HG03097 (cell line): ENCODE results near the gene ABTB2.

Experiments
- ATAC-seq: cut with Tn5 transposase; IDR thresholded peaks from one replicate; pipeline ENCODE4 v1.9.1; 2021; ENCODE audit not compliant: unreplicated experiment, low FRiP score

The ABTB2 gene

DNA sequence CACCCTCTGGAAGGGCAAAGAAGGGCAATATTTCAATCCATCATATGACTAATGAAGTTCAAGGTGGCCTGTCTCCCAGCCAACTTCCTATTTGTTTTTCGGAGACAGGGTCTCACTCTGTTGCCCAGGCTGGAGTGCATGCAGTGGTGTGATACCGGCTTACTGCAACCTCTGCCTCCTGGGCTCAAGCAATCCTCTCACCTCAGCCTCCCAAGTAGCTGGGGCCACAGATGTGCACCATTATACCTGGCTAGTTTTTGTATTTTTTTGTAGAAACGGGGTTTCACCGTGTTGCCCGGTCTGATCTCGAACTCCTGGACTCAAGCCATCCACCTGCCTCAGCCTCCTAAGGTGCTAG is 13.4 kb downstream of the ABTB2 start:
- no peak for ATAC-seq

DNA sequence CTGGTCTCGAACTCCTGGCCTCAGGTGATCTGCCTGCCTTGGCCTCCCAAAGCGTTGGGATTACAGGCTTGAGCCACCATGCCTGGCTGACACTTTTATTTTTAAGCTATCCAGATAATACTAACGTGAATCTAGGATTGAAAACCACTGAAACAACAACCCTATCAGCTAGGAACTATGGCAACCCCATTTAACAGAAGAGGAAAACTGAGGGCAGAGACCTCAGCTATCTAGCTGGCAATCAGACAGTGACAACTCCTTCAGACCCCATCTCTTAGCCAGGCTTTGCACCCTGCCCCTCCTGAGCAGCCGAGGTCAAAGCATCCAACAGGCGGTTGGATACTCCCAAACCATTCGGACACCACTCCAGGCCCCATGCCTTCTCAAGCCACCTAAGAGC is 14.1 kb downstream of the ABTB2 start:
- no peak for ATAC-seq

DNA sequence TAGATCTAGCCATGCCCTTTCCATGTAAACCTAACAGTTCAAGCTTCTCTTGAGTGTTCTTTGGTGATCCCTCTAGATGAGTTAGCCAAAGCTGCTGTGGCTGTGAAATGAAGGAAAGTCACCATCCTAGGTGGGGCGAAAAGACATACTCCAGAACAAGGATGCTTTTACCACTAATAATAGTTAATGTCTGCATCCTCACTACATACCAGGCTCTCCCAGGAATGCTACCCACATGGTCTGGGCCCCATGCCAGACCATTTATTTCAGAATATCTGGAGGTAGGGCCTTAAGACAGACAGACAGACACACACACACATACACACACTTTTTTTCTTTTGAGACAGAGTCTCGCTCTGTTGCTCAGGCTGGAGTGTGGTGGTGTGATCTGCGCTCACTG is 14.7 kb downstream of the ABTB2 start:
- no peak for ATAC-seq

DNA sequence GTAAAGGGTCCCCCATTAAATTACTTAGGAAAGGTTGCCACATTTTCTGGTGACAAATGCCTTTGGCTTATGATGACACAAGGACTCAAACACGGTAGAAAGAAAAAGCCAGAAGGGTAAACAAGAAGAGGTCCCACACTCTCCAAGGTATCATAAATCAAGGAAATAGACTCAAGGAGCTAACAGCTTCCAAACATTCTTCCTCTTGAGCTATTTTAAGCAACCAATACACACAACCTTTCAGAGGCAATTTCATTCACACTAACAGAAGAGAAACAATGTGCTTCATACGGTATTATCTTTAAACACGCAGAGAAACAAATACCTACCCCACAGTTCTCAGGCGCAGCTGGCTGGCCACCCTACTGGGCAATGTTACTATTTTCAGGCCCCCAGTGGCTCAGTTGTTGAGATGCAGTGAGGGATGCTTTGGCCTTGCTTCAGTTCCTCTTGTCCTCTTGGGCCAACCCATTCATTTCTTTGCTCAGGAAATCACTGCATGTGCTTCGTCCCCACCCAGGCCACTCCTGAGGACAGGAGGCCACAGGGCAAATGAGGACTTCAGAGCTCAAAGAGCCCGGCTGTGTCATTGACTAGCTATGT is 15.8 kb downstream of the ABTB2 start:
- ATAC-seq: no peak

DNA sequence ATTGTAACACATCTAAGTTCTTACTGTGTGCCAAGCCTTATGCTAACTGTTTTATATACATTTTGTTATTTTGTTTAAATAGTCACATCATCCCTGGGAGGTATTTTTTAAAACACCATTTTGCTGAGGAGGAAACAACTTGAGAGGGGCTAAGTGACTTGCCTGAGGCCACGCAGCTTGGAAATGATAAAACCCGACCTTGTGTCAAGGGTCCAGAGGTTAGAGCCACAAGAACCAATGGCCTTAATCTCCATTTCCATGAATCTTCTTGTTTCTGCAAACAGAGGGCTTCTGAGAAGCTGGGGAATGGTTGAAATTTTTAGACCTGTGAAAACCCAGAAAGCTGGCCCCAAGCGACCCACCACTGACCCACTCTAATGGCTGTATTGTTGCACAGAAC is 16.7 kb downstream of the ABTB2 start:
- ATAC-seq: no peak

DNA sequence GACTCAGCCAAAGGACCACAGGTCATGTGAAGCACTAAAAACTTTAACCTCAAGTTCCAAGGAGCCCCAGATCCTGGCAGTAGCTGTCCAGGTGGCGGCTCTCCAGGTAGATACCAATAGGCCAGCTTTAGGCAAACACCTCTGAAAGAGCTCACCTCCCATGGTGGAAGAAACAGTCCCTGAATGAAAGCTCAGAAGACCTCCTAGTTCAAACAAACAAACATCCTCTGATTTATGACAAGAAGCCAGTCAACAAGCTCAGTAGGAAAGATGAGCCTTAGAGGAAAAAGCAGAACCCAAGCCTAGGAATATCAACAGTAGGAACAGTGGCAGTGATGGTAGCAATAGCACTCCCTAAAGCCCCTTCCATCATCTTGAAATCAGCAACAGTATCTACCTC is 17.2 kb downstream of the ABTB2 start:
- no peak for ATAC-seq

DNA sequence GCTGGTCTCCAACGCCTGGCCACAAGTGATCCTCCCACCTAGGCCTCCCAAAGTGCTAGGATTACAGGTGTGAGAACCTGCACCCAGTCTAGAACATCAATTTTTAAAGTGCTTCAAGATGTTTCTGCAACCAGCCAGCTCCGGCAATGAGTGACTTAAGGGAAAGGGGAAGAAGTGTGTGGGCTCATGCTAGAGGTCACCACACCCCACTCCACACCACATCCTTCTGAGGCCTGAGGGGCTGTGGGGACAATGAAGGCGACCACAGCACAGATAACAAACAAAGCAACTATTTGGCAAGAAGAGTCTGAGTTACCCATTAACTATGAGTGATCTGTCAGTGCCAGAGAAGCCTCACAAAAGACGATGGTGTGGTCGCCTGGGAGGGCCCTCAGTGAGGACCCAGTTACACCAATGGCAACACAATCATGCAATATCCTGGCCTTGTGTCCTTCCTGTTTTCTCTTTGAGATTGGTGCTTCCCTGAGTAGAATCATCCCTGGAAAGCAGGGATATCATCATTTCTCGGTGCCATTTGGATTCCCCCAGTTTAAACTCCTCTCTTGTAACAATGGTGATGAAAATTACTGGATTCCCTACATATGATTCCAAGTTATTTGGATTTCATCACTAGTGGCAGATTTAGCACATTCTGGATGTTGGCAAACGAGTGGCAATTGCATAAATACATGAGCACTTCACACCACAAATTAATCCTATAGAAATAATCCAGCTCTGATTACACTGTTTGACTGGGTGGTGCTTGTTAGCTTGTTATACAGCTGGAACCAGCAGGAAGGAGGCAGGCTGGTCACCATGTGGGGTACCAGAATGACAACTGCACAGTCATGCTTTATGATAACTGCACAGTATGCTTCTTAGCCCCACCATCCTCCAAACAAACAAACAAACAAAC is 18.4 kb downstream of the ABTB2 start:
- ATAC-seq: peak; percentile 79

DNA sequence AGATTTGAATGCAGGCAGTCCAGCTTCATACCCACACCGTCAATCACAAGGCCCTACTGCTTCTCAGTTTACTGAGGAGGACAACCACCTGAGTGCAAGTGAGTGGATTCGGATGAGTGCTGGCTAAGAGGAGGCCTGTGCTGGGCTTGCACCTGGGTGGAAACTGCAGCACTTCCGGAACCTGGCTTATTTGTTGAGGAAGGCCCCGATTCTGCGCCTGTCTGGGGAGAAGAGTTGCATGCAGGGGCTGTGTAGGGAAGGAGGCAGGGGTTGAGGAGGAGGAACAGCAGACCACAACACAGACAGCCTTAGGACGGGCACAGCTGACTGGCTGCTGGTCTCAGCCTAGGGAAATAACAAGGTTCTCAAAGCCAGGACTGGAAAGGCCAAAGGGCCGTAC is 20.8 kb downstream of the ABTB2 start:
- no peak for ATAC-seq

DNA sequence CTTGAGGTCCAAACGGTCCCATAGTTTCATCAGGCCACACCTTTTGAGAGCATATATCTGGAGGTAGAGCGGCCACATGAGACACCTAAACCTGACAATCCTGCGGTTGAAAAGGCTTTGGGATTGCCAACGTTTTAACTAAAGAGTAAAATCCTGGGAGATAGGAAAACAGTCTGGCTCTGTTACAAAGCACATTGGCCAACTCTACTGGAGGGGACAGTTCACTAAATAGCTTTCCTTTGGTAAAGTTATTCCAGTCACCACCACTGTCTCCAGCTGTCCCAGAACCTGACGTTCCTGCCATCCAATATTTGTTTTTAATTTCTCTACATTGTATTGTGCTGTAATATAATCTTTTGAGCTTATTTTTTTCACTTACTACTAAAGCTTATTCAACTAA is 22.0 kb downstream of the ABTB2 start:
- no peak for ATAC-seq

DNA sequence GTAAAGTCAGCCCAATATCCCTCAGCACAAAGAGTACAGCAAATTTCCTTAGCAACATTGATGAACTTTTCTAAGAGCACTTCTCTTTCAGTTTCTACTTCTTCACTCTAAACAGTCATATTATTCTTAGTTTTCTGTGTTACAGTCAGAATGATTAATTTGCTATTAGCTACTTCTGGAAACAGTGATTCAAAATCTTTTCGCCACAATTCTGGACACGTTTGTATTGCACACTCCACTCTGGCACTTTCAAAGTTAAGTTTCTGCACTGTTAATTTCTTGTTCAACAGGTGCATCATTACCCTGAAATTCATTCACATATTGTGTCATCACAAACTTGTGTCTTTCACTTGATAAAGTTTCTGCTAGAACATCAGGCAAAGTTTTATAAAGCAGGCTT is 22.5 kb downstream of the ABTB2 start:
- ATAC-seq: no peak

DNA sequence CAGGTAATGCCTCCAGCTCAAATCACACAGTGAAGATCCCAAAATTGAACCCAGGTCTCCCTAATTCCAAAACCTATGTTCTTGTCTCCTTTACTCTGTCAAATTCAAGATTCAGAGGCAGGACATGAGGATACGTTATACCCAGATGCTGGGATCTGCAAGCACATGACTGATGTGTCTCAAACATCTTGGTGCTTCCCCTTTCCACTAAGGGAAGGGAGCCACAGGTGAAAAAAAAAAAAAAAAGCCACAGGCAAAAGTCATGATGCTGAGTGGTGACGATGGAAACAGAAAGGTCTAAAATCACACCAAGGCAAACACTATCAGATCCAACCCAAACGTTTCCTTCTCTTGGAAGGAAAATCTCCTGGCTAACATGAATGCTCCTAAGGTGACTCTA is 24.0 kb downstream of the ABTB2 start:
- ATAC-seq: no peak

DNA sequence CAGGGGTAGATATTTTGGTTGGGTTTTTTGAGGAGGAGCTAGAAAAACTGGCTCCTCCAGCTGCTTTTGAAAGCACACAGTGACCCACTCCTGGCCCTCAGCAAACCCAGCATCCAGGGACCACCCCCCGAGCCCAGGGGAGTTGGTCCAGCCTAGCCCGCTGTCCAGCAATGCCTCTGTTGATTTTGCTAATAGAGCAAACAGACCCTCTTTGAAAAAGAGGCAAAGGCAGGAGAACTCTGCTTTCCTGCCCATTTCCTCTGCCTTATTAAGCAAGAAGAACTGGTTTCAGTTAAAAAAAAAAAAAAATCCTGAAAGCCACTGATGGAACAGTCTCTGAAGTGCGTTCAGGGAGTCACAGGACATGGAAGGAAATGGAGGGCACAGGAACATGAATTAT is 25.3 kb downstream of the ABTB2 start:
- no peak for ATAC-seq

DNA sequence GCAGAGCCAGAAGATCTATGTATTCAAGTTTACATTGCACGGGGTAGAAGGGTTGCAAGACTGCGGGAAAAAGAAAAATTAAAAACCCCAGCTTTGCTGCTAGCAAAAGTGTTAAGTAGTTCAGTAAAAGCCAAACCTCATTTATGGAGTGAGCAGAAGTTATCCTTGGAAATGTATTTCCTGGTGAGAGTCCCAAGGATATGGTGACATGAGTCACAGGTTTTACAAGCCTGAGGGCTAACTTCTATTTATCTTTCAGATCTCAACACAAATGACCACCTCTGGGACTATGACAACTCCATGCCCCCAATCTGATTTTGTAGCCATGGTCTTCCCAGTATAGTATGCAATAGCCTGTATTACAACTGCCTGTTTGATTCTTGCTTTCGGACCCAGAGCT is 26.1 kb downstream of the ABTB2 start:
- ATAC-seq: no peak

DNA sequence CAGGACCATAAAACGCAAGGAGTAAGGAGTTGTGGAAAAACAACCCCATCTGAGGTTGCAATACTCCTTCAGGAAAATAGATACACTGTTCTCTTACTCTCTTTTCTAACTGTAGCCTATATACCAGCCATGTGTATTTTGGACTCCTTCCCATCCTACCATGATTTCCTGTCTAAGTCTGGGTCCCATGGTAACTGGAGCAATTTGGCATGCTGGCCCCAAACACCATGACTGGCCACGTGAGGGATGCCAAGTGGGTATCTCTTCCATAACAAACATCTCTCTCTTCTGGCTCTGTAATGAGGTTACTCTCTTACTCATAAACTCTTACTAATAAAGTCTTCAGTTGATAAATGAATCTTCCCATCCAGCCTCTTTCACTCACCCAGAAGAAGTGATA is 26.5 kb downstream of the ABTB2 start:
- no peak for ATAC-seq

DNA sequence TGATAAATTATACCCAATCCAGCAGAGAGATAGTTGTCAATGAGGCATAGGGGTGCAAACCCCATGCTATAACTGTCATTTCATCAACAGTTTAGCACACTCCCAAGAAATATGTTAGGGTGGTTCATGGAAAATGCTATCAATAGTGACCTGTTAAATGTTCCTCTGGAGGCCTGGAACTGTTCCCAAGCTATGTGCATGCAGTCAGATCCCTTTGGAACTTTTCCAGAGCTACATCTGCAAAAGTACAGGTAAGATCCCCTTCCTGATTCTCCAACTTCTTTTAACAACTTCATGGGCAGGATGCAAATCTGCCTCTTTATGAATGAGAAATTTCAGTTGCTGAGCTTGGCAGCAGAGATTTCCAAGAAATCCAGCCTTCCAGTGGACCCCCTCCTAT is 27.2 kb downstream of the ABTB2 start:
- no peak for ATAC-seq

DNA sequence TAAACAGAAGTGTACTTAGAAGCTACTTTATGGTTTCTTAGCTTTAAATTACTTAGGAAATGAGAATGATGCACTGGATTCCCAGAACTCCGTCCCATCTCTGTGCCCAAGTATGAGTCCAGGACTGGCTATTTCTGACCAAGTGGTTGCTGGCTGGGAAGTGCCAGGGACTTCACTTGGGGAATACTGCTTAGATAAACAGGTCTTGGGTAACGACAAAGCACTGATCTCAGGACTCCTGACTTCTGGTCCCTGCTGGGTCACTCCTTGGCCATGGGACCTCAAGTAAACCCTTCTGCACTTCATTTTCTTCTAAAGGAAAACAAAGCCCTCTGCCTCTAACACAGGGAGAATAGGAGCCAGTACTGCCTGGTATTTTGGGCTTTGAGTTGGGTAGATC is 27.9 kb downstream of the ABTB2 start:
- ATAC-seq: no peak

DNA sequence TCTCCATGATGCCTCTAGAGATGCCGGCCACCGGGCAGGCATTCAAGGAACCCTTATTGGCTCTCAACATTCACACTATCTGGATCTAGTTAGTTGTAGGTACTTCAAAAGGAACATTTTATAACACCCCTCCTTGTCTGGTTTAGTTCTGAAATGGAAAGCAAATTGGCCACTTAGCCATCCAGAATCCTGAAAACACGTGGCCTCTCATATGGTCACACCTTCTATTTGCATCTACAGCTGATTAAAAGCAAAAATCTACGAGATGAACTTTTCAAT is 29.2 kb downstream of the ABTB2 start:
- ATAC-seq: no peak

DNA sequence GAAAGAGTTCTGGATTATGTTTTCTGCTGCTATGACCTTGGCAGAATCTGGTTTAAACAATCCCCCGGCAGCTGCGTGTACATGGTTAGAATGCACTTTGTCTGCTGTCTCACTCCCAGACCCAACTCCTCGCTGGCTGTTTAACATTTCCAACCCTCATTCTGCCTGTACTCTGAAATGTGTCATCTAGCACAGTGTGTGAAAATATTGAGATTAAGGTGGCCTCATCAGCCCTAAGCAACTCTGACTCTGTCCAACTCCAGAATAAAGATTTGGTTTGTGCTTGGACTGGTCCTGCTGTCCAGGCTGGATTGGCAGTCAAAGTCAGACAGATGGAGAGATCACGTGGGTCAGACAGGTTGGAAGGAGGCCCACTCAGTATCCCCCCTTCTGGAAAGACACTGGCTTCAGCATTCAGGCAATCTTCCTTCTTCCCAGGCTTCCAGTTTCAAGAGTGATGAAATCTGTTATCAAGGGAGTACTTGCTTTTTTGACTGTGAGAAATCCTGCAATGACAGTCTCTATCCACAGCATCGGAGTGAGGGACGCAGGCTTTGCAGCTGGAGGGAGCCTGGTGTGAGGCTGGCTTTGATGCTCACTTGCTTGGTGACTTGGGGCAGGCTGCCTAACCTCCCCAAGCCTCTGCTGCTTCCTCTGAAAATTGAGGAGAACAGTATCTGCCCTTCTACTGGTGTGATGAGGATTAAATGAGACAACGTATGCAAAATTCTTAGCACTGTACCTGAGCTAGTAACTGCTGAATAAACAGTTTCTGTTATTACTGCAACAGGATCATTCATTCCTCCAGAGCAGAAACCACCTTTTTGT is 29.8 kb downstream of the ABTB2 start:
- ATAC-seq: no peak

DNA sequence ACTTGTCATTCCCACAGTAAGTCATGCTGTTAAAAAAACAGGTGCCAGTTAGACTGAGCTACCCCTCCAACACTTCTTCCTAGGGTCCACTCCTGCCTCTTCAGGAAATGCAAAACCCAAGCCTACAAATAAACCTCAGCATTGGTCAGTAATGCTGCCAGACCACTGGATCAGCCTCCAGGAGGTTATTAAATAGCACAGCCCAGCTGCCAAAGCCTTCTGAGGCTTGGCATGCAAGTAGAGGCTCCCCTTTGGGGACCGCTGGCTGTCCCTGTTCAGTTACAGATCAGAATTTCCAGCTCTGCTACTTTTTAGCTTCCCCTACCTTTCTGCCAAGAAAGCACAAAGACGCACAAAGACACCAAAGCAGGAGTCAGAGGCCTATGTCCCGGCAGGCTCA is 33.3 kb downstream of the ABTB2 start:
- no peak for ATAC-seq

DNA sequence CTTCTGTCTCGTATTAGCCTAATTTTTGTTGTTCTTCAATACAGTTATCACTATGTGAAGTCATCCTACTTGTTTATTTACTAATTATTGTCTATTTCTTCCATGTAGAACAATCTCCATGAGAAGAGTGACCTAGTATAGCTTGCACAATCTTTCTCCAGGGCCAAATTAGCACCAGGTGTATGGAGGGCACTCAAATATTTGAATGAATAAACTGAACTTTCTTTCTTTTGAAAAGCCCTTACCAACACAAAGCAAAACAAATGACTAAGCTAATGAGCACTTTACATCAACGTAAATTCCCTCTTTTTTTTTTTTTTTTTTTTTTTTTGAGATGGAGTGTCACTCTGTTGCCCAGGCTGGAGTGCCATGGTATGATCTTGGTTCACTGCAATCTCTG is 34.2 kb downstream of the ABTB2 start:
- no peak for ATAC-seq

DNA sequence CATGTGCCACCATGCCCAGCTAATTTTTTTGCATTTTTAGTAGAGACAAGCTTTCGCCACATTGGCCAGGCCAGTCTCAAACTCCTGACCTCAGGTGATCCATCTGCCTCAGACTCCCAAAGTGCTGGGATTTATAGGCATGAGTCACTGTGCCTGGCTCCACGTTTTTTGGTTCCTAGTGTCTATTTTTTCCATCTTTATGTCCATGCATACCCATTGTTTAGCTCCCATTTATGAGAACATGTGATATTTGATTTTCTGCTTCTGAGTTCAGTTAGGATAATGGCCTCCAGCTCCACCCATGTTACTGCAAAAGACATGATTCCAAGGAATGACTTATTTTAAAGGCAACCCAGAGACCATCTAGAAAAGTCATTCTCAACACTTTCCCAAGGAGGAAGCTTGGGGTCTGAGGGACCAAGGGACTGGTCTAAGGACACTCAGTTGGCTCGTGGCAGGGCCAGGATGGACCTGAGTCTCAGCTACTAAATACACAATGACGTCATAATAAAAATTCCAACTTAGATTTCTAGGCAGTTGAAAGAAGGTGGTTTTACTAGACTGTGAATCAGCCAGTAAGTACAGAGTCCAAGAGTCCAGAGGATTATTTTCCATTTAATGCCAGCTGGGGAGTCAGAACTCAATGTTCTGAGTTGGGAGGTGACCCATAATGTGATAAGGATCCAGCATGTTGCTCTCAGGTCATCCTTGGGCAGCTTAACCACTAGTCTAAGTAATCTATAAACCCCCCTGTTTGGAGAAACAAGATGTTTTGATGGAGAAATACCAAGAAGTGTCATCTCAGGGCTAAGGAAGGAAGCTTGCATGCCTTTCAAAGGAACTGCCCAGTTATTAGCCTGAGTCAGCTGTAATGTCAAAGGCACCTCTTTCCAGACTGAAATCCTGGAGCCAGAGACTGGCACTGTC is 39.4 kb downstream of the ABTB2 start:
- ATAC-seq: no peak
